Measurements from ENCODE around the gene NSG1. TPM values are rescaled to one million over a fixed set of nuclear protein-coding genes. Genes with fewer than 3 reads are reported as not detected.

Gene NSG1
- total RNA-seq, 2 experiments from 2014 or later: 10.3 to 10.4 TPM

- DNase-seq (no peak), ATAC-seq (ENCODE audit: poor library complexity) (no peak)
- Mint-ChIP-seq H3K27ac (no peak overlapping the region), H3K4me3 (no peak overlapping the region), H3K36me3 (ENCODE audit: low read depth) (peaks cover 31% of the 10 kb centered on the region), H3K9me3 (no peaks in the 10 kb centered on the region), H3K4me1 (ENCODE audit: low read depth) (peaks cover 4% of the 10 kb centered on the region), H3K27me3 (no peaks in the 10 kb centered on the region)
- Histone ChIP-seq H3K27me3 (ENCODE audit: control insufficient read depth in 1 of 2, insufficient read depth in 2 of 2, low read length in 2 of 2) (no peaks in the 10 kb centered on the region), H3K9me3 (ENCODE audit: control insufficient read depth in 1 of 2, insufficient read depth in 1 of 2, low read length in 2 of 2) (peaks cover 0 to 15% of the 10 kb centered on the region in 2 experiments), H3K36me3 (ENCODE audit: insufficient read depth, low read length) (no peaks in the 10 kb centered on the region), H3K4me3 (ENCODE audit: low read length) (no peak overlapping the region), H3K4me1 (ENCODE audit: insufficient read depth, low read length) (peaks cover under 1% of the 10 kb centered on the region), H3K27ac (ENCODE audit: low read depth in 1 of 2, low read length in 2 of 2) (no peak overlapping the region)
- TF ChIP-seq CTCF (IDR thresholded peaks at IDR 0.05): no peak
- intact Hi-C loops (cut with DNase I, micrococcal nuclease): no loop called here
- CTCF ChIA-PET: no interaction called here
- POLR2A ChIA-PET: no interaction called here
These were observed 25.0 kb downstream of the NSG1 start for GRCh38 chr4:4411906-4412305.

GRCh38 chr4:4412641-4413372 is 25.9 kb downstream of the NSG1 start:
- peaks cover 39% of the 10 kb centered on the region for H3K36me3 Mint-ChIP-seq (ENCODE audit: low read depth)
- POLR2A ChIA-PET: no interaction called here
- CTCF ChIA-PET: no interaction called here

GRCh38 chr4:4413373-4413725 is 26.4 kb downstream of the NSG1 start:
- intact Hi-C loops (cut with DNase I, micrococcal nuclease): no loop called here
- POLR2A ChIA-PET: no interaction called here
- Mint-ChIP-seq H3K4me1 (ENCODE audit: low read depth) (peaks cover 19% of the 10 kb centered on the region), H3K4me3 (no peak overlapping the region), H3K27ac (no peak overlapping the region), H3K36me3 (ENCODE audit: low read depth) (peaks cover 45% of the 10 kb centered on the region), H3K9me3 (no peaks in the 10 kb centered on the region), H3K27me3 (no peaks in the 10 kb centered on the region)
- peaks cover 0 to 15% of the 10 kb centered on the region in 2 experiments for H3K9me3 ChIP-seq (ENCODE audit: control insufficient read depth in 1 of 2, insufficient read depth in 1 of 2, low read length in 2 of 2)
- H3K4me1 ChIP-seq (ENCODE audit: insufficient read depth, low read length): peaks cover 12% of the 10 kb centered on the region
- H3K36me3 ChIP-seq (ENCODE audit: insufficient read depth, low read length): no peaks in the 10 kb centered on the region
- DNase-seq (no peak), ATAC-seq (ENCODE audit: poor library complexity) (no peak)
- H3K4me3 ChIP-seq (ENCODE audit: low read length): no peak overlapping the region
- H3K27me3 ChIP-seq (ENCODE audit: control insufficient read depth in 1 of 2, insufficient read depth in 2 of 2, low read length in 2 of 2): no peaks in the 10 kb centered on the region
- CTCF ChIA-PET: no interaction called here
- no peak overlapping the region for H3K27ac ChIP-seq (ENCODE audit: low read depth in 1 of 2, low read length in 2 of 2)
- TF ChIP-seq CTCF (IDR thresholded peaks at IDR 0.05): no peak

More at GRCh38 chr4:4412641-4413372, 25.9 kb downstream of the NSG1 start:
- no peaks in the 10 kb centered on the region for H3K9me3 Mint-ChIP-seq
- no peak overlapping the region for H3K4me3 Mint-ChIP-seq
- ATAC-seq (ENCODE audit: poor library complexity): no peak
- Histone ChIP-seq H3K4me3 (ENCODE audit: low read length) (no peak overlapping the region), H3K27ac (ENCODE audit: low read depth in 1 of 2, low read length in 2 of 2) (no peak overlapping the region), H3K36me3 (ENCODE audit: insufficient read depth, low read length) (no peaks in the 10 kb centered on the region), H3K9me3 (ENCODE audit: control insufficient read depth in 1 of 2, insufficient read depth in 1 of 2, low read length in 2 of 2) (peaks cover 0 to 15% of the 10 kb centered on the region in 2 experiments), H3K4me1 (ENCODE audit: insufficient read depth, low read length) (peaks cover 6% of the 10 kb centered on the region), H3K27me3 (ENCODE audit: control insufficient read depth in 1 of 2, insufficient read depth in 2 of 2, low read length in 2 of 2) (no peaks in the 10 kb centered on the region)
- no peaks in the 10 kb centered on the region for H3K27me3 Mint-ChIP-seq
- intact Hi-C loops (cut with DNase I, micrococcal nuclease): no loop called here
- DNase-seq: no peak
- H3K27ac Mint-ChIP-seq: no peak overlapping the region
- H3K4me1 Mint-ChIP-seq (ENCODE audit: low read depth): peaks cover 13% of the 10 kb centered on the region
- no peak for TF ChIP-seq CTCF (IDR thresholded peaks at IDR 0.05)

Measured in CD4-positive, alpha-beta T cell (primary cell).